SKM-1 (cell line): Measurements from ENCODE around the gene RHOT1.
"Not testable (repeated sequence)": the region's sequence is repeated elsewhere in the genome, so short reads cannot be mapped to it uniquely, and the experiment has no call there.

Experiments used
- DNase-seq: peaks from one replicate; lab custom pipeline; 2025; ENCODE audit not compliant: unreplicated experiment; lab: John Stamatoyannopoulos, UW

Gene RHOT1

GRCh38 chr17:32223703-32224102, 81.4 kb downstream of the RHOT1 start:
- no peak for DNase-seq

GRCh38 chr17:32226886-32227285, 84.6 kb downstream of the RHOT1 start:
- DNase-seq: no peak

- DNase-seq: no peak
These were observed 85.6 kb downstream of the RHOT1 start for GRCh38 chr17:32227910-32228309.

- no peak for DNase-seq
These were observed 93.3 kb downstream of the RHOT1 start for GRCh38 chr17:32235588-32235987.

GRCh38 chr17:32239456-32239855, 97.2 kb downstream of the RHOT1 start:
- no peak for DNase-seq

DNA sequence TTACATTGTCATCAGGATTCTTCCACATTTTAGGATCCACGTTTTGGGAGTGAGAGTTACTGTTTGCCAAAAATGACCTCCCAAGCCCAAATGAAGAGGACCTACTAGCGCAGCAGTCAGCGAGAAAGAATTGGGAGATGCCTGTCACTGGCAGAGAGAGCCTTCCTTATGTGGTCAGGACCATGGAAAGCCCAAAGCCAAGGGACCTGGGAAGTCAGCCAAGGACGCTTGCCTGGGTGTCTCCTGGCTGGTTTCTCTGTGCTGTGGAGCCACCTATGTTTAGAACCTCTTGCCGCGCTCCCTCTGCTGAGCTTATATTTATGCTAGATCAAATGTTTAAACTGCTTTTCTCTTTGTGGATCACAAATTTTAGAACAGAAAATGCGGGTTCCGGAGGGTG, 98.4 kb downstream of the RHOT1 start:
- no peak for DNase-seq

DNA sequence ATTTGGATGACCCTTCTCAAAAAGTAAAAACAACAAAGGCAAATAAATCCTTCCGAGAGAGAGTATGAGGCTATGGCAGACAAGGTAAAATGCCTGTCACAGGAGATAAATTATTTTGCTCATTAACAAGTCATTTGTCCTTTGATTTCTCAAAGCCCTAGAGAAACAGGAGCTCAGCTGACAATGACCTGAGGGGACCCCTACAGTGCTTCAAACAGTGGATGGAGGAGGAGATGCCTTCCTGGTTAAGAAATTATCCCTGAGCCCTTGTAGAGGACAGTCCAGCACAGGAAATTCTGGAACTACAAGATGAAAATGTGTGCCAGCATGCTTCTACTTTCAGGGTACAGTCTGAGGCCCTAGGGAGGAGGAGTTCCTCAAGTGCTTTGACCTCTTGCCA, 99.3 kb downstream of the RHOT1 start:
- DNase-seq: no peak

DNA sequence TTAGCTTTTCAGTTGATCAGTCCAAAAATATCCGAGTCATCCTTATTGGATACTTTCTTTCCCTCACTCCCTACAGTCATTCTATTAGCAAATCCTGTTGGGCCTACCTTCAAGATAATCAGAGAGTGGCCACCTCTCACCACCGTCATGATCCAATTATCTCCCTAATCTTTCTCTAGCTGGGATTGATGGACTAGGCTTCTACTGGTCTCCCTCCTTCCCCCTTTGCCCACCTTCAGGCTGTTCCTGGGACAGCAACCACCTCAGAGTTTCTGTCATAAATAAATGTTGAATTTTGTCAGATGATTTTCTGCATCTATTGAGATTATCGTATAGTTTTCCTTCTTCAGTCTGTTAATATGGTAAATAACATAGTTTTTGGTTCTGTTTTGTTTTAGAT, 107.2 kb downstream of the RHOT1 start:
- no peak for DNase-seq

DNA sequence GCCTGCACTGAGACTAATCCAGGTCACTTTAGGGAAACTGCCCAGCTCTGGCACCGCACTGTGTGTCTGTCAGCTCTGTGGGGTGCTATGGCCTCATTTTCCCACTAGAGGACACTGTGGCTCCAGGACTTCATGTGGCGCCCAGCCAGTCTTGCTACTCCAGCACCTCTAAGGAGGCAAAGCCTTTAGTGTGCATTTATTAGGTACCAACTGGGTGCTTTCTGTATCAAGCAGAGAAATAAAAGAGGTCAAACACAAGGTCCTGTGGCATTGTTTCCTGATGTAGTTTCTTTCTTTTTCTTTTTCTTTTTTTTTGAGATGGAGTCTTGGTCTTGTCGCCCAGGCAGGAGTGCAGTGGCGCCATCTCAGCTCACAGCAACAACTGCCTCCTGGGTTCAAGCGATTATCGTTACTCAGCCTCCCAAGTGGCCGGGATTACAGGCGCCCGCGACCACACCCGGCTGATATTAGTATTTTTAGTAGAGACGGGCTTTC, 110.9 kb downstream of the RHOT1 start:
- DNase-seq: peak; percentile 65

GRCh38 chr17:32256012-32256700, 113.9 kb downstream of the RHOT1 start:
- no peak for DNase-seq

DNA sequence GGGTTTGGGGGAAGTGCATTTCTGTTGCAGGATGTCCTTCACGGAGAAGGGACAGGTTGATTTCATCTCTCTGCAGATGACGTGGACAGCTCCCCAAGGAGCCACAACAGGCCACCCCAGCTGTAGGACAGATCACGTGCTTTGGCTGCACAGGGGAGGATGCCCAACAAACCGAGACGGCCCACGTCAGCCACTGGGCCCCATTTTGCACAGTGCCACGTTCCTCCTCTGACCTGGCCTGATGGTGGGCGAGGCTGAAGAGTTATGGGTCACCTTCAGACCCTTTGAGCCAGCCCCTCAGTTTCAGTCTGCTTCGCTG, 114.4 kb downstream of the RHOT1 start:
- DNase-seq: no peak

DNA sequence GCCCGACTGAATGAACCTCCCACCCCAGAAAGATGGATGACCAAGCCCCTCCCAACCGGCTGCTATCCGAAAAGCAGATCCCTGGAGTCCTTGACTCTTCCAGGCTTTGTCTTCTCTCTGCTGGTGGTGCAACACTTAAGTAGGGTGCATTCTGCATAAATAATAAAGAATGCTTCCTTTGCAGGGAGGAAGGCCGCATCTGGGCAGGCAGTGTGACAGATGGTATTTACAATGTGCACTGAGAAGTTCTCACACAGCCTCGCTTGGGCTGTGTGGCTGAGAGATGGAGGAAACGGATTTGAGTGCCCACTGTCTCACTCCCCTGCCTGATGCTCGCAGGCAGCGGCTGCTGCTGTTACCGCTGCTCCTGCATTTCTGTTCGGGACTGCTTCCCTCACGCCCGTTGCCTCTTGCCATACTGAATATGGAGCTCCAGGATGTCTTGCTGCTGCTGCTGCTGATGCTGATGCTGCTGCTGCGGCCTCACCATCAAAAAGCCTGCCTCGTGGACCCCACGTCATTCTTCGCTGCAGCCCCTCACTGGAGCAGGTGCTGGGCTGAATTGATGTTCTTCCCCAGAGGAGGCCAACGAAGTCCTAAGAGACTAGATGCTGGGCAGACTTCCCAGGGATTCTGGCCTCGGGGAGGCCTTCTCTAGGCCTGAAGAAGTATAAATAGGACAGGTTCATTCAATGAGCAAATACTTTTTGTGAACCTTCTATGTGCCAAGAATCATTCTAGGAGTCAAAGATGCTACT, 116.3 kb downstream of the RHOT1 start:
- no peak for DNase-seq

DNA sequence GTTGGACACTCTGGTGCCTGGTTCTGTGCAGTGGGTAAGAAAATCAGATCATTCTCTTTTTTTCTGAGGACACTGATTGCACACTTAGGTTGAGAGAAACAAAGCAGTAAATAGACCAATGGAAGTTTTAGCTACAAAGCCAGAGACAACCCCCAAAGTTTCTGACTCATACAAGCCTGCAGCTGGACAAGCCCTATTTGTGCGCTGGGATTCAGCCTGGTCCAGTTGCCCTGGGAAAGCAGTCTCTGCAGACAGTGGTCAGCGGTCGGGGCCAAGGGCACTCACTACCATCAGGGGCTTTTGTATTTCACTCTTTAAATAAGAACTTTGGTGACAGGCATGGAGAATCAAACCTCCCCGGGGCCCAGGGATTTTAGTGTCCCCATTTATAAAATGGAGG, 117.3 kb downstream of the RHOT1 start:
- no peak for DNase-seq

GRCh38 chr17:32261417-32261736, 119.1 kb downstream of the RHOT1 start:
- no peak for DNase-seq

DNA sequence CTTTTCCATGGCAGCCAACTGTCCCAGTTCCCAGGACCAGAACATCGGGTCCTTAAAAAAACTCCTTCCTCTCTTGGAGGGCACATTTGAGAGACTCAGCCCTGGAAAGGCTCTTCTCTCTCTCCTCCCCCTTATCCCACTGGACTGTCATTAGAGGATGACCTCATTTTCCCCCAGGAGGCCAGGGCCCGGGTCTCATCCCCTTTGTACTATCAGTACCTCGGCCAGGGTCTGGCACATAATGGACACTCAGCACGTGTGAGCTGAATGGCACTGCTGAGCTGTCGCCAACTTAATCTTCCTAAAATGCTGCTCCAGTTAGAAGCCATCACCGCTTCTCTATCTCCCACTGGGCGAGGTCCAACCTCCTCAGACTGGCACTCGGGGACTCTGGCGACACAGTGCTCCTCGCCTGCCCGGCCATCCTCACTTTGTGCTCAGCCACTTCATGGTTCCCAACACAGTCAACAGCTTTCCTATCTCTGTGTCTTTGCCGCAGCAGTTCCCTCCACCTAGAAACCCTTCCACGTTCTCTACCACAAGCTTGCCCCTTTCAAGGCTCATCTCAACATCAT, 119.7 kb downstream of the RHOT1 start:
- no peak for DNase-seq

GRCh38 chr17:32263515-32263914, 121.2 kb downstream of the RHOT1 start:
- not testable (repeated sequence) for DNase-seq

DNA sequence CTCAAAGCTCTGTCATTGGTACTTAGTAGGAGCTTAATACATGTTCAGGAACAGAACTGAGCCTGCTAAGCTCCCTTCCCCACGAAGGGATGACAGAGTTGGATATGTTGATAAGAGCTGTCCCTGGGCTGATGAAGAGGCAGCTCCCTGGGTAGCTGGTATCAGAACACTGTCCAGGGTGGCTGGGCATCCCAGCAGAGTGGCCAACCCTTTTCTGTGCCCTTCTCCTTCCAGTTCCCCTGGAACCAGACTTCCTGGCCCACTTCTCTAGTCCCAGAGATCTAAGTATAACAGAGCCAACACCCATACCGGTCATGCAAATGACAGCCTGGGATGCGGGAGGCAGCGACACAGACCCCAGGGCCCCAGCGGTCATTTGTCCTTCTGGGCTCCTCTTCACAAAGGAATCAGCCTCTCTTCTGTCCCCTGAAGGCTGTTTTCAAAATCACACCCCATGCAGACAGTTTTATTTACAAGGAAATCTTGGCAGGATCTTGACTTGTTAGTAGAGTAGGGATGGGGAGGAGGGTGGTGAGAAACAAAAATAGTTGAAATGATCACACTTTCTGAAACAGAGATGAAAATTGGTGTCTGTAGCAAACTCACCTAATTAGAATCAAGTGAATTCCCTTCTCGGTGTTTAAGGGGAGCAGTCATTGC, 122.0 kb downstream of the RHOT1 start:
- DNase-seq: no peak

DNA sequence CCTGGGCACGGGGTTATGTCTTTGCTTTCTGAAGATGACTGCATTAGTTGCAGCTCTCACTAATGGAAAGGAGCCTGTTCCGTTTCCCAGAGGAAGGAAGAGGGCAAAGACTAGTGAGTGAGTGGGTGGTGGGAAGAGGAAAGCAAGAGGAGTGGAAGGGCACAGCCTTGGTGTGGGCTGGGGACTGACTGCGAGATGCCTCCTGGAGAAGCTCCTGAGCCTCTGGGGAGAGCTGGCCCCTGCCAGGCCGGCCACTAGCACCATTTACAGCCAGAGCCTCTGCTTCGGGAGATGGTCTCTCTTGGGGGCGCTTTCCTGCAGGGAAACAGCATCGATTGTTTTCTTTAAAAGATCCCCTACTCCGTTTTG, 122.5 kb downstream of the RHOT1 start:
- no peak for DNase-seq

- no peak for DNase-seq
These were observed 123.1 kb downstream of the RHOT1 start, which contains the start of gene RHBDL3 for GRCh38 chr17:32265192-32265923. Gene RHBDL3, plus strand, starts transcription at chr17:32265832. Its CDS starts 358 bp downstream, at chr17:32266190.

GRCh38 chr17:32266051-32266388, 123.7 kb downstream of the RHOT1 start:
- no peak for DNase-seq
